Measurements from ENCODE around the gene PRR23C.

The PRR23C gene

GRCh38 chr3:138995706-138996105 is 49.0 kb downstream of the PRR23C start:
- no peak for DNase-seq (ENCODE audit: low read depth in 2 of 2)
